Liver (tissue), 9 donors: ENCODE measurements around the gene CALR. TPM values are rescaled to one million over a fixed set of nuclear protein-coding genes. Genes with fewer than 3 reads are reported as not detected.

Experiments
- DNase-seq: peaks from one replicate; pipeline ENCODE4 v3.0.0-alpha.2; 2017; ENCODE audit warnings: low spot score
- H3K27ac ChIP-seq, 2 donors: one replicate each; pipeline ENCODE4 v1.7.0; 2013; ENCODE audit warnings: inconsistent platforms in 2 of 2, low read length in 2 of 2, control low read depth in 1 of 2, low read depth in 1 of 2, mild to moderate bottlenecking in 1 of 2
- H3K27me3 ChIP-seq, 4 donors: one replicate each; pipeline versions ENCODE4 v1.6.1 to v1.7.0; 2013; ENCODE audit warnings: low read length in 3 of 4, inconsistent platforms in 1 of 4, mild to moderate bottlenecking in 1 of 4, moderate library complexity in 1 of 4; ENCODE audit not compliant: control insufficient read depth in 4 of 4, insufficient read depth in 4 of 4
- H3K36me3 ChIP-seq, 4 donors: one replicate each; pipeline versions ENCODE4 v1.6.1 to v1.7.0; 2013; ENCODE audit warnings: low read length in 3 of 4, mild to moderate bottlenecking in 3 of 4, low read depth in 1 of 4, moderate library complexity in 1 of 4; ENCODE audit not compliant: control insufficient read depth in 4 of 4, insufficient read depth in 3 of 4
- H3K4me1 ChIP-seq, 4 donors: one replicate each; pipeline versions ENCODE4 v1.6.1 to v1.7.0; 2013; ENCODE audit warnings: low read length in 3 of 4, mild to moderate bottlenecking in 3 of 4, moderate library complexity in 1 of 4; ENCODE audit not compliant: control insufficient read depth in 4 of 4, insufficient read depth in 4 of 4
- H3K4me3 ChIP-seq, 3 donors: one replicate each; pipeline versions ENCODE4 v1.6.1 to v1.7.0; 2013; ENCODE audit warnings: low read length in 3 of 3, control low read depth in 1 of 3, low read depth in 1 of 3, mild to moderate bottlenecking in 1 of 3
- H3K9ac ChIP-seq, 2 donors: one replicate each; pipeline ENCODE4 v1.7.0; 2013; ENCODE audit warnings: low read length in 2 of 2, mild to moderate bottlenecking in 2 of 2, moderate library complexity in 2 of 2, control low read depth in 1 of 2, low read depth in 1 of 2
- H3K9me3 ChIP-seq, 4 donors: one replicate each; pipeline versions ENCODE4 v1.6.1 to v1.7.0; 2013; ENCODE audit warnings: low read length in 3 of 4; ENCODE audit not compliant: control insufficient read depth in 4 of 4
- EGR1 ChIP-seq, 2 donors: IDR thresholded peaks; 2 replicates each; pipeline ENCODE4 v1.6.1; 2016 to 2018; ENCODE audit warnings: antibody characterized with exemption in 2 of 2, low read depth in 2 of 2
- FOXA2 ChIP-seq: IDR thresholded peaks from 2 replicates; pipeline ENCODE4 v1.6.1; 2016; ENCODE audit warnings: antibody characterized with exemption
- HNF4A ChIP-seq, 2 donors: conservative IDR thresholded peaks; 2 replicates each; pipeline ENCODE4 v1.6.1; 2016; ENCODE audit warnings: antibody characterized with exemption in 2 of 2, mild to moderate bottlenecking in 2 of 2
- HNF4G ChIP-seq: IDR thresholded peaks from 2 replicates; pipeline ENCODE4 v1.6.1; 2016; ENCODE audit warnings: antibody characterized with exemption
- JUND ChIP-seq, 2 donors: IDR thresholded peaks; 2 replicates each; pipeline ENCODE4 v1.6.1; 2016; ENCODE audit warnings: antibody characterized with exemption in 2 of 2
- RAD21 ChIP-seq, 2 donors: IDR thresholded peaks; 2 replicates each; pipeline ENCODE4 v1.6.1; 2016; ENCODE audit warnings: antibody characterized with exemption in 2 of 2, mild to moderate bottlenecking in 2 of 2
- WGBS: extraction: QIAGEN DNeasy Blood & Tissue Kit; methylation state at CpG from one replicate; pipeline ENCODE4 v1.1.7; 2013; 5-methylcytosine and 5-hydroxymethylcytosine counted together
- polyA plus RNA-seq, 2 donors: library from polyadenylated mRNA; stranded (reverse) in 1 of 2; unstranded in 1 of 2; fragments of 200-250 nt in 1 of 2; fragments of >200 nt in 1 of 2; fragmentation: Nextera tagmentation in 1 of 2; extraction: Ambion mirVana in 1 of 2; gene quantifications; one replicate each; pipeline versions ENCODE4 v1.2.1 to v1.2.3, GENCODE V29; 2013 to 2015
- total RNA-seq, 2 donors: library from RNA; depleted of rRNA; stranded (reverse); fragments of >200 nt; gene quantifications; one replicate each; pipeline ENCODE4 v1.2.3, GENCODE V29; 2014
- TF ChIP-seq, protein P1 (sequence below): IDR thresholded peaks from 2 replicates; pipeline ENCODE4 v1.6.1; 2016; ENCODE audit warnings: antibody characterized with exemption, mild to moderate bottlenecking
- TF ChIP-seq, protein P2 (sequence below): IDR thresholded peaks from 2 replicates; pipeline ENCODE4 v1.6.1; 2016; ENCODE audit warnings: antibody characterized with exemption
- donor health status: healthy.
- donor health status: healthy.
- donor health status: healthy.
- donor health status: healthy.
- donor health status: healthy.

CALR gene
- total and polyA plus RNA-seq, 4 donors, result 618 to 1,316 (median 1,070) TPM

DNA sequence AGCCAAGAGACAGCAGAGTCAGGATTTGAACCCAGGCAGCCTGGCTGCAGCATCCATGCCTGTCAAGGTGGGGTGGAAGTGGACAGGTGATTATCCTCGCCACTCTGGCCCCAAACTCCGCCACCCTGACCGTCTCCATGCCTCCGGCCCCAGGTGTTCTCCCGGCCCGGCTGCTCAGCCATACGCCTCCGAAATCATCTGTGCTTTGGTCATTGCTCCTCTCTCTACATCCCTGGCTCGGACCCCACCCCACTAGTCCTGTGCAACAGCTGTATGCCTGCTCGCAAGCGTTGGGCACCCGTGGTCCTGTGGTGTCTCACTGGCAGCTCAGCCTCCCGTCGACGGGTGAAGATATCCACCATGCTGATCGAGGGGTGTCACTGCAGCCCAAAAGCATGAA is 34.8 kb downstream of the CALR start:
- peaks cover 0 to 7% (median 4%) of the 10 kb centered on the region in 4 donors for H3K4me1 ChIP-seq
- H3K27me3 ChIP-seq, result no peaks in the 10 kb centered on the region
- H3K4me3 ChIP-seq, result no peak overlapping the region
- H3K9me3 ChIP-seq, result no peaks in the 10 kb centered on the region
- no peaks in the 10 kb centered on the region for H3K36me3 ChIP-seq
- 89% methylated on average over 16 of the region's 16 CpGs for WGBS
- no peak overlapping the region for H3K9ac ChIP-seq
- DNase-seq, result no peak
- H3K27ac ChIP-seq, result no peak overlapping the region
- TF ChIP-seq, protein P1, sequence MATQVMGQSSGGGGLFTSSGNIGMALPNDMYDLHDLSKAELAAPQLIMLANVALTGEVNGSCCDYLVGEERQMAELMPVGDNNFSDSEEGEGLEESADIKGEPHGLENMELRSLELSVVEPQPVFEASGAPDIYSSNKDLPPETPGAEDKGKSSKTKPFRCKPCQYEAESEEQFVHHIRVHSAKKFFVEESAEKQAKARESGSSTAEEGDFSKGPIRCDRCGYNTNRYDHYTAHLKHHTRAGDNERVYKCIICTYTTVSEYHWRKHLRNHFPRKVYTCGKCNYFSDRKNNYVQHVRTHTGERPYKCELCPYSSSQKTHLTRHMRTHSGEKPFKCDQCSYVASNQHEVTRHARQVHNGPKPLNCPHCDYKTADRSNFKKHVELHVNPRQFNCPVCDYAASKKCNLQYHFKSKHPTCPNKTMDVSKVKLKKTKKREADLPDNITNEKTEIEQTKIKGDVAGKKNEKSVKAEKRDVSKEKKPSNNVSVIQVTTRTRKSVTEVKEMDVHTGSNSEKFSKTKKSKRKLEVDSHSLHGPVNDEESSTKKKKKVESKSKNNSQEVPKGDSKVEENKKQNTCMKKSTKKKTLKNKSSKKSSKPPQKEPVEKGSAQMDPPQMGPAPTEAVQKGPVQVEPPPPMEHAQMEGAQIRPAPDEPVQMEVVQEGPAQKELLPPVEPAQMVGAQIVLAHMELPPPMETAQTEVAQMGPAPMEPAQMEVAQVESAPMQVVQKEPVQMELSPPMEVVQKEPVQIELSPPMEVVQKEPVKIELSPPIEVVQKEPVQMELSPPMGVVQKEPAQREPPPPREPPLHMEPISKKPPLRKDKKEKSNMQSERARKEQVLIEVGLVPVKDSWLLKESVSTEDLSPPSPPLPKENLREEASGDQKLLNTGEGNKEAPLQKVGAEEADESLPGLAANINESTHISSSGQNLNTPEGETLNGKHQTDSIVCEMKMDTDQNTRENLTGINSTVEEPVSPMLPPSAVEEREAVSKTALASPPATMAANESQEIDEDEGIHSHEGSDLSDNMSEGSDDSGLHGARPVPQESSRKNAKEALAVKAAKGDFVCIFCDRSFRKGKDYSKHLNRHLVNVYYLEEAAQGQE, result no peak
- TF ChIP-seq RAD21 (IDR thresholded peaks at IDR 0.05) (no peak), FOXA2 (no peak)

- 76% methylated on average over 19 of the region's 19 CpGs for WGBS
- Histone ChIP-seq H3K4me1 (peaks cover 0 to 5% (median 3%) of the 10 kb centered on the region in 4 donors), H3K9ac (no peak overlapping the region), H3K4me3 (no peak overlapping the region), H3K9me3 (no peaks in the 10 kb centered on the region), H3K27me3 (no peaks in the 10 kb centered on the region), H3K27ac (no peak overlapping the region), H3K36me3 (no peaks in the 10 kb centered on the region)
- TF ChIP-seq, protein P2, sequence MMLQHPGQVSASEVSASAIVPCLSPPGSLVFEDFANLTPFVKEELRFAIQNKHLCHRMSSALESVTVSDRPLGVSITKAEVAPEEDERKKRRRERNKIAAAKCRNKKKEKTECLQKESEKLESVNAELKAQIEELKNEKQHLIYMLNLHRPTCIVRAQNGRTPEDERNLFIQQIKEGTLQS, result no peak
- TF ChIP-seq EGR1 (IDR thresholded peaks at IDR 0.05; ENCODE audit: low read depth in 2 of 2) (no peak), JUND (IDR thresholded peaks at IDR 0.05) (no peak), HNF4G (no peak), HNF4A (conservative IDR thresholded peaks at IDR 0.05) (no peak)
- TF ChIP-seq, protein P1, result no peak
- no peak for DNase-seq
These were observed 36.2 kb downstream of the CALR start for GRCh38 chr19:12974301-12975220.
